ENCODE results near the gene SPATA7. TPM values are rescaled to one million over a fixed set of nuclear protein-coding genes. Genes with fewer than 3 reads are reported as not detected.

SPATA7 gene
- total RNA-seq, 1 donor, result 5.0 TPM

DNA sequence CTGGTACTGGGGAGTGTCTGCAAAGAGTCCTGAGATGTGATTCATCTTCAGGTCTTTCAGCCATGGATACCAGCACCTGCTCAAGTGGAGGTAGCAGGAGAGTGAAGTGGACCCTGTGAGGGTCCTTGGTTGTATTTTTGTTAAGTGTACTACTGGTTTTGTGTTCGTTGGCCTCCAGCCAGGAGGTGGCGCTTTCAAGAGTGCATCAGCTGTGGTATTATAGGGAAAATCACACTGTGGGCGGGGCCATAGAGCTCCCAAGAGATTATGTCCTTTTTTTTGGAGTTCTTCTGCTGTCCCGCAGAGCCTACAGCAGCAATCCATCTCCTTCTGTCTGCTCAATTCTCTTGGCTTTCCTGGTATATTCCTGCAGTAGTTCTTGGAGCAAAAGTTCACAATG lies 66.8 kb downstream of the SPATA7 start:
- no peak overlapping the region for H3K4me3 ChIP-seq (ENCODE audit: low read length)
- H3K4me1 ChIP-seq (ENCODE audit: insufficient read depth, low read length), result no peaks in the 10 kb centered on the region
- no peaks in the 10 kb centered on the region for H3K9me3 ChIP-seq (ENCODE audit: low read depth, low read length)
- H3K27me3 ChIP-seq (ENCODE audit: insufficient read depth, low read length), result no peaks in the 10 kb centered on the region

DNA sequence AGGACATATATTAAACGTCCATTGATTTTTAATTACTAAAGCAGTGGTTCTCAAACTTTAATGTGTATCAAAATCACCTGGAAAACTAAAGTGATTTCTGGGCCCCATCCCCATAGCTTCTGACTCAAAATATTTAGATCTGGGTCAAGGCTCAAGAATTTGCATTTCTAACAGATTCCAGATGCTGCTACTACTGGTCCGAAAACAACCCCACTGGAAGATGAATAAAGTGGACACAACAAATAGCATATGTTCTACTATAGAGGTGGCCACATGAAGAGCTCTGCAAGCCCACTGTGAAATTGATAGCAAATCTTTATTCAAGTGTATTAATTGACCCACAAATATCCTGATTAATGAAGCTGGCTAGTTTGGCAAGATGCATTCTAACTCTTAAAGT lies 69.4 kb downstream of the SPATA7 start:
- no peaks in the 10 kb centered on the region for H3K9me3 ChIP-seq (ENCODE audit: low read depth, low read length)
- no peaks in the 10 kb centered on the region for H3K4me1 ChIP-seq (ENCODE audit: insufficient read depth, low read length)
- H3K27me3 ChIP-seq (ENCODE audit: insufficient read depth, low read length), result no peaks in the 10 kb centered on the region
- H3K4me3 ChIP-seq (ENCODE audit: low read length), result no peak overlapping the region

DNA sequence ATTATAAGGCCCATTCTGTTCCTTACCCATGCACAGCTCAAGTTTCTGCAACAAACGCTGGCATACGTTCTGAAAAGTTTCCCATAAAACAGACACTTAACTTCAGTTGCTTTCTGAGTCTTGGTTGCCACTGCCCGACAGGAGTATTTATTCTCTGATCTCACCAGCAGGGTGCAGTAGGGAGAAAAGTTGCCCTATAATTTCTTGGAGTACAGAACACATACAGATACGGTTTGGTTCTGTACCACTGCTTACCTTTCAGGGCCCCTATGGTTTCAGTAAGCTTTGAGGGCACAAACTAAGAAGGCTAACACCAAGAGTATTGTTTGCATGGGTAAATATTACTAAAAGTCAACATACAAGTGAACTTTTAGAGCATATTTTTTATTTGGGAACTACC lies 77.9 kb downstream of the SPATA7 start:
- H3K4me3 ChIP-seq (ENCODE audit: low read length), result no peak overlapping the region
- no peaks in the 10 kb centered on the region for H3K27me3 ChIP-seq (ENCODE audit: insufficient read depth, low read length)
- no peaks in the 10 kb centered on the region for H3K9me3 ChIP-seq (ENCODE audit: low read depth, low read length)
- H3K4me1 ChIP-seq (ENCODE audit: insufficient read depth, low read length), result no peaks in the 10 kb centered on the region

DNA sequence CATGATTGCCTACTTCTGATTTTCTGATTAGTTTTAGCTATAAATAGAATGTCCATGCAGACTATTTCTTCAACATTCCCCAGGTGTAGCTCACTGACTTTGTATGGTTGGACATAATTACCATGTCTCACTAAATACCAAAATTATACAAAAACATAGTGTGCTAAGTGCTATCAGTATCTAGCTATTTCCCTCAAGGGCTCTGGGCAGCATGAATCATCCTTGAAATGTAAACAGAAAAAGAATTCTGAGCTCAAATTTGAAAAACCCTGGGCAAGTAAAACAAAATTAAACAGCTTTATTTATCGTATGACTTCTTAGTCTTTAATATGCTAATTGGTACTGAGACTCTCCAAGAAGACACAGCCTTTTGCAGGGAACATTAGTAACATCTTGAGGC lies 82.9 kb downstream of the SPATA7 start:
- H3K4me1 ChIP-seq (ENCODE audit: insufficient read depth, low read length), result no peaks in the 10 kb centered on the region
- no peaks in the 10 kb centered on the region for H3K9me3 ChIP-seq (ENCODE audit: low read depth, low read length)
- H3K27me3 ChIP-seq (ENCODE audit: insufficient read depth, low read length), result no peaks in the 10 kb centered on the region
- no peak overlapping the region for H3K4me3 ChIP-seq (ENCODE audit: low read length)

DNA sequence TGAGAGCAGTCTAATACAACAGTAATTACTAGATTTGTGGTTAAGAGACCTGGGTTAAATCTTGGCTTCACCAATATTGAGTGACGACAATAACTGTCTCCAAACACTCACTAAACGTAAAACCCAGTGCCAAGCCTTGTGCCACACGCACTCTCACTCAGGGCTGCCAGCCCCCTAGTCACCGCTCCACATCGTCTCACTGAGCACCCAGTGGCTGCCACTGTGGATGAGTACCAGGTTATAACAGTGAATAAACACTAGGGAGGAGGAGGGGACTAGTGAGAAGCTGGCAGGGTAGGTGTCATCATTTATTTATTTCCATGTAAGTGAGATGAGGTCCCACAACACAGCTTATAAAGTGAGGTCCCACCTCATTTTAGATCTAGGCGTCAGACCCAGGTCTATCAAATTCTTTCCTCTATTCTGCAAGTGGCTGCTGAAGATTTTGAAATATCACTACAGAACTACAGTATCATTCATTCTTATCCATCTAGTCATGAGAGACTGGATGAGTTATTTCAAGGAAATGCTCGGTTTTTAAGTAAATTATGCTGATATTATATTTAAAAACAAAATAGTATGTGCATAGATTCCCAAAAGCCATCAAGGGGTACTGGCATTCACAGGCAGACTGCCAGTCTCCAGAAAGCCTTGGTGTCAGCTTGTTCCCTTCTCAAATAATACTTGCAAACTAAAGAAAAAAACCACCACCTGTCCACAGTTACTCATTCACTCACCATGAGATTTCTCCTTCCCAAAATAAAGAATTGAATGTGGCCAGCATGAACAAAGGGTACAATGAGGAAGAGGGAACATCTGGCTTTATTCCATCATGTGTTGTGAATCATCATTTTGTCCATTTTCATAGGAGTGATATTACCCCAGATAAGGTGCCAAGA lies 85.3 kb downstream of the SPATA7 start:
- no peaks in the 10 kb centered on the region for H3K4me1 ChIP-seq (ENCODE audit: insufficient read depth, low read length)
- no peaks in the 10 kb centered on the region for H3K9me3 ChIP-seq (ENCODE audit: low read depth, low read length)
- H3K27me3 ChIP-seq (ENCODE audit: insufficient read depth, low read length), result no peaks in the 10 kb centered on the region
- H3K4me3 ChIP-seq (ENCODE audit: low read length), result no peak overlapping the region

DNA sequence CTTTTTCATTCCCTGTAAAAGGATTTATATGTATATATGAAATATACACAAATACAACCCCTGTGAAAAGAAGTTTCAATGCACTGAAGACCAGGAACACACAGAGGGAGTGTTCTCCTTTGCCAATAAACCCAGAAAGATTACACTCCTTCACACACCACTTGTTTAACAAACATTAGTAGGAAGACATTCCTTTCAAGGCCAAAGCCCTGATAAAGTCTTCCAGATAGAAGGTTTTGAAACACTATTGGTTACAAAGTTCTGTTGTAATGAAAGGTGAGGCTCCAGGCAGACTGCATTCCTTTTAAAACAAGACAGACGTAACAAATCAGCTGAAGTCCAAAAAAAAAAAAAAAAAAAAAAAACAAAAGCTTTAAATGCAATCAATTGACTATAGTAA lies 88.3 kb downstream of the SPATA7 start:
- H3K9me3 ChIP-seq (ENCODE audit: low read depth, low read length), result no peaks in the 10 kb centered on the region
- H3K4me1 ChIP-seq (ENCODE audit: insufficient read depth, low read length), result no peaks in the 10 kb centered on the region
- no peaks in the 10 kb centered on the region for H3K27me3 ChIP-seq (ENCODE audit: insufficient read depth, low read length)
- H3K4me3 ChIP-seq (ENCODE audit: low read length), result no peak overlapping the region

DNA sequence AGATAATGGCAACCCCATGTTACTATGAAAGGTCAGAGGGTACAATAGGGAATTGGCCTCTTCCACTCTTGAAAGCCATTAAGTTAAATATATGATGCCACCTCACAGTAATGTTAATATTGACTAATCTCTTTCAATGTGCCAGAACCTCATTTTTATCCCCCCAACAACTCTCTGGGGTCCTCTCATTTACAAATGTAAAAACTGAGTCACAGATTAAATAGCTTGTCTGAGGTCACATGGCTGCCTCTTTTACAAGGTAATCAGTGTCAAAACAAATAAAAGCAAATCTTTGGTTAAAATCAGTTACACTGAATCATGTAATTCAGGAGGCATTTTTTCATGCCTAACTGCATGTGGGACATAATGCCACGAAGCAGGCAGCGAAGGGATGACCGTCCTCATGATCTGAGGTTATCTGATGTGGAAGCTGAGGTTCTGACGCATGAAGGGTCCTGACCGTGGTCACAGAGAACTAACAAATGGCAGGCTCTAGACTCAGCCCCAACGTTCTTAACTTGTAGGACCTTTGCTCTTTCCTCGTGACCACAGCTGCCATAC lies 90.8 kb downstream of the SPATA7 start:
- Histone ChIP-seq H3K9me3 (ENCODE audit: low read depth, low read length) (no peaks in the 10 kb centered on the region), H3K27me3 (ENCODE audit: insufficient read depth, low read length) (no peaks in the 10 kb centered on the region), H3K4me3 (ENCODE audit: low read length) (no peak overlapping the region), H3K4me1 (ENCODE audit: insufficient read depth, low read length) (no peaks in the 10 kb centered on the region)

DNA sequence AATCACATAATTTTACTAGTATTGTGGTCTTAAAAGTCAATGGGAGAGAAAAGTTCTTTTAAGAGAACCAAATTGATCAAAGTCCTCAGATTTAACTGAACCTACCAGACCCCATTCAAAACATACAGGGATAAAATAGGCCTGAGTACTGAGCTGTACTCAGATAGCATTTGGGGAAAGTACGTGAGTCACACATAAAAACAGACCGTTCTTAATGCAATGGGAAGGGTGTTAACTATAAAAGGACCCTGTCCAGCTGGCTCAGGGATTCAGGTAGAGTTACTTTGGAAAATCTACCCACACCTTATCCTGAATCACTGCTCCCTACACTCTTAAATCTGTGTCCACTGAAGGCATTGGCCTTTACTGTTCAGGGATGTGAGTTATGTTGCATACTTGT lies 91.4 kb downstream of the SPATA7 start:
- no peaks in the 10 kb centered on the region for H3K27me3 ChIP-seq (ENCODE audit: insufficient read depth, low read length)
- no peaks in the 10 kb centered on the region for H3K4me1 ChIP-seq (ENCODE audit: insufficient read depth, low read length)
- no peaks in the 10 kb centered on the region for H3K9me3 ChIP-seq (ENCODE audit: low read depth, low read length)
- no peak overlapping the region for H3K4me3 ChIP-seq (ENCODE audit: low read length)

DNA sequence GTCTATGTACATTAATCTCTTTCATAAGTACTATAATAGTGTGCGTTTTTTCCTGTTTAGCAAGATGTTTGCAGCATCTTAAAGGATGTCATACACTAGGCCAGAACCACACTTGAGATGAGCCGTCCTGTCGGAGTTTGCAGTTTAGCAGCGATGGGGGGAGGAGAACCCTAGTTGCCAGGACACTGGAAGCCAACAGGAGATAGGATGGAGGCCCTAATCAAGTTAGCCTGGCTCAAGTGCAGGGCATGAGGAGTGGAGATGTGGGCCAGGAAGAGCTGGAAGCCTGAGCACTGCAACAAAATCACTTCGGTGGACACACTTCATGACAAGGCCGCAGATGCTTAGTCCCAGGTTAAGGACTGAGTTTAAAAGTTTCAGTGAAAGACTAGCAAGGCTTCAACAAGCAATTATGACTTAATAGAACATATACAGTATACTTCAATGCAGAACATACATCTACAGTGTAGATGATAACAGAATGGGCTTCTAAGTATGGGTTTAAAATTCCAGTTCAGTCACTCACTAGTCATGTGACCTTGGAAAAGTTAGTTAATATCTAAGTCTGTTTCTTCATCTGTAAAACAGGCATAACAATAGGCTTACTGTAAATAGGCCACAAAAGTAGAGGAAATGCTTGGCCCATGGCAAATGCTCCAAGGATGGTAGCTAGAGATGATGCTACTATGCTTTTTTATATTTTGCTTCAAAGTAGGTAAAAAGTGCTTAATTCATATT lies 92.2 kb downstream of the SPATA7 start:
- Histone ChIP-seq H3K4me3 (ENCODE audit: low read length) (no peak overlapping the region), H3K27me3 (ENCODE audit: insufficient read depth, low read length) (no peaks in the 10 kb centered on the region), H3K9me3 (ENCODE audit: low read depth, low read length) (no peaks in the 10 kb centered on the region), H3K4me1 (ENCODE audit: insufficient read depth, low read length) (no peaks in the 10 kb centered on the region)

DNA sequence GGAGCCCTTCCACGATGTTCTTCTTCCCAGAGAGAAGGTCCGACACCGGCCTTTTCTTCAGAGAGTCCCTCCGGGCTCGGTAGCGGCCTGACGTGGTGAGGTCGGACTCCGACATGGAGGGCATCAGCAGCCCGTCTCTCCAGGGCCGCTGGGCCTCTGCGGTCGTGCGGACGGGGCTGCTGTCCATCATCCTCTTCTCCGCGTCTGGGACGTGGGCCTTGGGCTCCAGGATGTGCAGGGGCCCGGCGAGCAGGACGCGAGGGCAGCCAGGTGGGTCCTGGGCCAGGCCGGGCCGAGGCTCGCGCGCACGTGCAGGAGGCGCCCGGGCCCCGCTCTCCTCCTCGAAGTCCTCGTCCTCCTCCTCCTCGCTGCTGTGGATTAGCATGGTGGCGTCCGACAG lies 93.5 kb downstream of the SPATA7 start:
- Histone ChIP-seq H3K4me3 (ENCODE audit: low read length) (no peak overlapping the region), H3K9me3 (ENCODE audit: low read depth, low read length) (no peaks in the 10 kb centered on the region), H3K27me3 (ENCODE audit: insufficient read depth, low read length) (no peaks in the 10 kb centered on the region), H3K4me1 (ENCODE audit: insufficient read depth, low read length) (no peaks in the 10 kb centered on the region)

DNA sequence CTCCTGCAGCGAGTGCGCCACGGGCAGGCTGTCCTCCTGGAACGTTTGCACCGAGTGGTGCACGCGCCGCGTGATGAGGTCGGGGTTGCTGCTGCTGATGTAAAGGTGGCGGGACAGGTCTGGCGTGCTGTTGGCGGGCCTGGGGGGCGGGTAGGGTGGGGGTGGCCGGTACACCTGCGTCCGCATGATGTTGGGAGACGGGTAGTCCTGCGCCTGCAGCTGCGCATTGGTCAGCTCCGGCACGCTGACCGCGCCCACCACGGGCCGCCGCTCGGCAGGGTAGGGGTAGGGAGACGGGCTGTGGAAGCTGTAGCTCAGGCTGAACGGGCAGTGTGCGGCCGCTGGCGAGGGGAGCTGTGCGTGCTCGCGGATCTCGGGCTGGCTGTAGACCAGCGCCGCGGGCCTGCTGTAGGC lies 94.1 kb downstream of the SPATA7 start:
- Histone ChIP-seq H3K27me3 (ENCODE audit: insufficient read depth, low read length) (no peaks in the 10 kb centered on the region), H3K4me1 (ENCODE audit: insufficient read depth, low read length) (no peaks in the 10 kb centered on the region), H3K9me3 (ENCODE audit: low read depth, low read length) (no peaks in the 10 kb centered on the region), H3K4me3 (ENCODE audit: low read length) (no peak overlapping the region)

DNA sequence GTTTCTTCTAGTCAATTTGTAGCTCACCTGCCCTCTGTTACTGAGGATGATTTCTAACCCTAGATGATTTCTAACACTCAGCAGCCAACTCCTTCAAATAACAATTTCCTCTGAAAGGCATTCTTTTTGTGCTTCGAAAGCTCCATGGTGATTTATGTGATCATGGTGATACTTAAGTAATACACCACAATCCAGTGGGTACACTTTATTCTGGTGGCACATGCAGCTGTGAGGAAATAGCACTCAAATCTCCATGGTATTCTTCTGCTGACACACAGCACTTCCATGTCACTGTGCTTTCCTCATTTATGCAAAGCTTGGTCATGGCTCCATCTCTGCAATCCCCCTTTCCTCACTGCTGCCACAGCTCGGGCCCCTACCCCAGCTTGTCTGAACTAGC lies 95.6 kb downstream of the SPATA7 start:
- no peaks in the 10 kb centered on the region for H3K4me1 ChIP-seq (ENCODE audit: insufficient read depth, low read length)
- no peak overlapping the region for H3K4me3 ChIP-seq (ENCODE audit: low read length)
- no peaks in the 10 kb centered on the region for H3K27me3 ChIP-seq (ENCODE audit: insufficient read depth, low read length)
- no peaks in the 10 kb centered on the region for H3K9me3 ChIP-seq (ENCODE audit: low read depth, low read length)

DNA sequence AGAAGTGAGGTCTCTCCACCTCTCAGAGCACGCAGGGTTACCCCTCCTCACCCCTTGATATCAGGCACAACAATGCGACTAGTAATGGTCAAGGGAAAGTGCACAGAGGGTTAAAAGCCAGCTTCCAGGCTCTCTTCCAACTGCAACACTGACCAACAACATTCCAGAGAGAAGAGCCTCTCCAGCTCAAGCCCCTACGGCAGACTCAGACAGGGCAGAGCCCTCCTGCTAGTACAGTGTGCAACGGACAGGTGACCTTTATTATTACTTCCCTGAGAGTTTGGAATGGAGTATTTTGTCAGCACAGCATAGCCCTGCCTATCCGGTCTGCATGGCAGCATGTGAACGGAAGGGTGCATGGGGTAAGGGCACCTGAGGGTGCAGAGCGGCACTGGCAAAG lies 96.3 kb downstream of the SPATA7 start:
- Histone ChIP-seq H3K9me3 (ENCODE audit: low read depth, low read length) (no peaks in the 10 kb centered on the region), H3K4me3 (ENCODE audit: low read length) (no peak overlapping the region), H3K4me1 (ENCODE audit: insufficient read depth, low read length) (no peaks in the 10 kb centered on the region), H3K27me3 (ENCODE audit: insufficient read depth, low read length) (no peaks in the 10 kb centered on the region)

DNA sequence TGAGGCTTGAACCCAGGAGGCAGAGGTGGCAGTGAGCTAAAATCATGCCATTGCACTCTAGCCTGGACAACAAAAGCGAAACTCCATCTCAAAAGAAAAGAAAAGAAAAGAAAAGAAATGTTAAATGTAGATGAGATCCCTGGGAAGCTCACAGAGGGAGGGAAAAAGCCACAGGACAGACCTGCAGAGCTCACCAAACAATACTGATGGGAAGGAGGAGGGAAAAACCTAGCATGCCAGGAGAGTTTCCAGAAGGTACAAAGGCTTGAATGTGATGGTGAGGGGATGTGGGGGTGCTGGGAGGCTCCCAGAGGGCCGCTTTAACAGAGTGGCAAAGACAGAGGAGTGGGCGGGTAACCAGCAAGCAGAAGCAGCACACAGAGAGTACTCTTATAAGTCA lies 97.1 kb downstream of the SPATA7 start:
- Histone ChIP-seq H3K27me3 (ENCODE audit: insufficient read depth, low read length) (no peaks in the 10 kb centered on the region), H3K4me3 (ENCODE audit: low read length) (no peak overlapping the region), H3K9me3 (ENCODE audit: low read depth, low read length) (no peaks in the 10 kb centered on the region), H3K4me1 (ENCODE audit: insufficient read depth, low read length) (no peaks in the 10 kb centered on the region)

All from mononuclear cell (primary cell).